Neuronal stem cell (in vitro differentiated cells): ENCODE results near the gene RAP1GAP2.

Experiments used
- DNase-seq: peaks from one replicate; pipeline ENCODE4 v3.0.0-alpha.2; 2013; ENCODE audit warnings: low spot score
- H2AFZ ChIP-seq: one replicate; pipeline ENCODE4 v1.6.1; 2013; ENCODE audit warnings: mild to moderate bottlenecking, low read length, inconsistent platforms
- H2AK5ac ChIP-seq: 2 replicates; pipeline ENCODE4 v1.6.1; 2013; ENCODE audit warnings: low read depth, mild to moderate bottlenecking, inconsistent platforms, low read length, moderate library complexity, mixed read lengths
- H2BK120ac ChIP-seq: 2 replicates; pipeline ENCODE4 v1.6.1; 2013; ENCODE audit warnings: low read depth, mild to moderate bottlenecking, inconsistent platforms, low read length, moderate library complexity, mixed read lengths
- H2BK12ac ChIP-seq: one replicate; pipeline ENCODE4 v1.6.1; 2013; ENCODE audit warnings: low read length, inconsistent platforms
- H2BK15ac ChIP-seq: 2 replicates; pipeline ENCODE4 v1.6.1; 2013; ENCODE audit warnings: mild to moderate bottlenecking, low read length, inconsistent platforms, mixed read lengths
- H2BK5ac ChIP-seq: one replicate; pipeline ENCODE4 v1.6.1; 2013; ENCODE audit warnings: inconsistent platforms, mild to moderate bottlenecking, low read length, moderate library complexity
- H3K14ac ChIP-seq: one replicate; pipeline ENCODE4 v1.6.1; 2013; ENCODE audit warnings: low read length, inconsistent platforms
- H3K18ac ChIP-seq: 2 replicates; pipeline ENCODE4 v1.6.1; 2013; ENCODE audit warnings: low read length, inconsistent platforms
- H3K23ac ChIP-seq: 2 replicates; pipeline ENCODE4 v1.6.1; 2013; ENCODE audit warnings: low read depth, mild to moderate bottlenecking, mixed read lengths, low read length, inconsistent platforms; ENCODE audit not compliant: poor library complexity
- H3K27ac ChIP-seq: replicated peaks from 3 replicates; pipeline ENCODE4 v1.5.1; 2013; ENCODE audit warnings: low read length, inconsistent platforms
- H3K27me3 ChIP-seq, 3 experiments: 2 replicates each; pipeline ENCODE4 v1.6.1; 2013; ENCODE audit warnings: low read length in 3 of 3, mild to moderate bottlenecking in 2 of 3, inconsistent platforms in 1 of 3, low read depth in 1 of 3, mixed read lengths in 1 of 3, moderate library complexity in 1 of 3; ENCODE audit not compliant: control insufficient read depth in 3 of 3, insufficient read depth in 3 of 3
- H3K36me3 ChIP-seq, 2 donors: replicated peaks in 1 of 2; 2 replicates each; pipeline ENCODE4 v1.6.1; 2013; ENCODE audit warnings: low read length in 2 of 2; ENCODE audit not compliant: control insufficient read depth in 2 of 2, insufficient read depth in 2 of 2
- H3K4ac ChIP-seq: 2 replicates; pipeline ENCODE4 v1.6.1; 2013; ENCODE audit warnings: inconsistent platforms, mild to moderate bottlenecking, low read length, moderate library complexity
- H3K4me1 ChIP-seq, 2 donors: 1 replicate in 1 of 2; 2 replicates in 1 of 2; pipeline ENCODE4 v1.6.1; 2013; ENCODE audit warnings: low read length in 2 of 2, low read depth in 1 of 2; ENCODE audit not compliant: control insufficient read depth in 2 of 2, insufficient read depth in 1 of 2
- H3K4me2 ChIP-seq: one replicate; pipeline ENCODE4 v1.6.1; 2013; ENCODE audit warnings: mild to moderate bottlenecking, low read length, inconsistent platforms; ENCODE audit not compliant: insufficient read depth, poor library complexity, severe bottlenecking
- H3K4me3 ChIP-seq, 2 donors: 2 replicates each; pipeline ENCODE4 v1.5.1; 2013; ENCODE audit warnings: low read length in 2 of 2, mild to moderate bottlenecking in 2 of 2, inconsistent platforms in 1 of 2, moderate library complexity in 1 of 2
- H3K79me1 ChIP-seq: one replicate; pipeline ENCODE4 v1.6.1; 2013; ENCODE audit warnings: low read depth, mild to moderate bottlenecking, inconsistent platforms, low read length, moderate library complexity
- H3K9ac ChIP-seq: one replicate; pipeline ENCODE4 v1.6.1; 2013; ENCODE audit warnings: mild to moderate bottlenecking, low read depth, low read length, inconsistent platforms; ENCODE audit not compliant: poor library complexity
- H3K9me3 ChIP-seq, 2 donors: replicated peaks in 1 of 2; 2 replicates each; pipeline versions ENCODE3 to v1.6.1; 2013; ENCODE audit warnings: low read length in 2 of 2, mild to moderate bottlenecking in 2 of 2, inconsistent platforms in 1 of 2, low read depth in 1 of 2, mixed read lengths in 1 of 2, moderate library complexity in 1 of 2; ENCODE audit not compliant: control insufficient read depth in 2 of 2, insufficient read depth in 1 of 2
- H4K8ac ChIP-seq: one replicate; pipeline ENCODE4 v1.6.1; 2013; ENCODE audit warnings: low read depth, mild to moderate bottlenecking, inconsistent platforms, low read length, moderate library complexity
- H4K91ac ChIP-seq: one replicate; pipeline ENCODE4 v1.6.1; 2013; ENCODE audit warnings: low read length, low read depth, mild to moderate bottlenecking, inconsistent platforms; ENCODE audit not compliant: poor library complexity
- WGBS, 2 donors: extraction: QIAGEN DNeasy Blood & Tissue Kit; methylation state at CpG; one replicate each; pipeline ENCODE4 v1.1.7; 2013; ENCODE audit warnings: missing lambda C conversion rate in 2 of 2, mixed read lengths in 1 of 2; ENCODE audit not compliant: insufficient read length in 2 of 2, insufficient replicate concordance in 1 of 2; ENCODE audit errors: extremely low coverage in 2 of 2; 5-methylcytosine and 5-hydroxymethylcytosine counted together

The RAP1GAP2 gene

GRCh38 chr17:3012926-3013581, 216.8 kb downstream of the RAP1GAP2 start:
- Histone ChIP-seq H3K27ac (no peak overlapping the region), H3K79me1 (no peaks in the 10 kb centered on the region)

GRCh38 chr17:3015890-3016289, 219.7 kb downstream of the RAP1GAP2 start:
- H3K27ac ChIP-seq = no peak overlapping the region
- no peak overlapping the region for H2BK15ac ChIP-seq
- H3K4me3 ChIP-seq = no peak overlapping the region
- no peak overlapping the region for H3K9ac ChIP-seq
- no peak overlapping the region for H3K4me2 ChIP-seq
- no peak for DNase-seq
- no peaks in the 10 kb centered on the region for H3K27me3 ChIP-seq
- no peaks in the 10 kb centered on the region for H3K36me3 ChIP-seq
- no peaks in the 10 kb centered on the region for H3K79me1 ChIP-seq
- H4K8ac ChIP-seq = no peak overlapping the region
- H3K23ac ChIP-seq = no peak overlapping the region
- no peak overlapping the region for H2BK5ac ChIP-seq
- no peak overlapping the region for H2AK5ac ChIP-seq
- H2BK12ac ChIP-seq = no peak overlapping the region
- H2BK120ac ChIP-seq = no peak overlapping the region
- H4K91ac ChIP-seq = no peak overlapping the region
- H3K4me1 ChIP-seq = peaks cover 0 to 3% of the 10 kb centered on the region in 2 donors
- H3K14ac ChIP-seq = no peak overlapping the region
- H3K9me3 ChIP-seq = no peaks in the 10 kb centered on the region
- H2AFZ ChIP-seq = no peak overlapping the region
- H3K18ac ChIP-seq = no peak overlapping the region
- no CpG with 5 or more reads among the region's 7 CpGs for WGBS, 2 donors
- H3K4ac ChIP-seq = no peak overlapping the region

More at GRCh38 chr17:3012926-3013581, 216.8 kb downstream of the RAP1GAP2 start:
- no peak overlapping the region for H4K91ac ChIP-seq
- H2BK120ac ChIP-seq = no peak overlapping the region
- H2AFZ ChIP-seq = peak overlapping the region; percentile 10
- H2BK12ac ChIP-seq = no peak overlapping the region
- H3K27me3 ChIP-seq = no peaks in the 10 kb centered on the region
- no peaks in the 10 kb centered on the region for H3K9me3 ChIP-seq
- no peak overlapping the region for H3K14ac ChIP-seq
- no peak overlapping the region for H3K4ac ChIP-seq
- H3K9ac ChIP-seq = no peak overlapping the region
- DNase-seq = peak; percentile 52
- H2BK15ac ChIP-seq = peak overlapping the region; percentile 3
- peak overlapping the region; percentile 8 for H3K23ac ChIP-seq
- no CpG with 5 or more reads among the region's 21 CpGs for WGBS, 2 donors
- peak overlapping the region; percentile 9 for H3K18ac ChIP-seq
- H4K8ac ChIP-seq = no peak overlapping the region
- no peak overlapping the region for H2BK5ac ChIP-seq
- H3K4me1 ChIP-seq = peaks cover 0 to 3% of the 10 kb centered on the region in 2 donors
- H2AK5ac ChIP-seq = peak overlapping the region; percentile 47
- H3K4me3 ChIP-seq = no peak overlapping the region
- no peak overlapping the region for H3K4me2 ChIP-seq
- H3K36me3 ChIP-seq = no peaks in the 10 kb centered on the region

- Histone ChIP-seq H3K4me3 (no peak overlapping the region), H2BK15ac (no peak overlapping the region), H2AFZ (no peak overlapping the region), H4K91ac (no peak overlapping the region), H3K4me1 (no peaks in the 10 kb centered on the region), H2BK120ac (no peak overlapping the region), H3K9me3 (peaks cover 0 to 2% of the 10 kb centered on the region in 2 donors), H3K23ac (no peak overlapping the region), H3K18ac (no peak overlapping the region), H3K27ac (no peak overlapping the region), H3K14ac (no peak overlapping the region), H4K8ac (no peak overlapping the region), H3K9ac (no peak overlapping the region), H3K4me2 (no peak overlapping the region), H3K36me3 (no peaks in the 10 kb centered on the region), H2BK12ac (no peak overlapping the region), H3K4ac (no peak overlapping the region), H3K27me3 (no peaks in the 10 kb centered on the region), H2BK5ac (no peak overlapping the region), H2AK5ac (peak overlapping the region; percentile 31), H3K79me1 (no peaks in the 10 kb centered on the region)
- DNase-seq = no peak
- no CpG with 5 or more reads among the region's 15 CpGs for WGBS, 2 donors
Measured at GRCh38 chr17:3017936-3018335, 221.7 kb downstream of the RAP1GAP2 start.

- no peaks in the 10 kb centered on the region for H3K4me1 ChIP-seq
- peak overlapping the region; percentile 17 for H2AK5ac ChIP-seq
- no peak overlapping the region for H3K27ac ChIP-seq
- peaks cover 1% of the 10 kb centered on the region for H3K79me1 ChIP-seq
- H2BK12ac ChIP-seq = no peak overlapping the region
- H2AFZ ChIP-seq = no peak overlapping the region
- no peak overlapping the region for H3K9ac ChIP-seq
- H3K27me3 ChIP-seq = no peaks in the 10 kb centered on the region
- H2BK5ac ChIP-seq = no peak overlapping the region
- peak overlapping the region; percentile 16 for H3K23ac ChIP-seq
- no peak overlapping the region for H3K14ac ChIP-seq
- no peak overlapping the region for H3K4ac ChIP-seq
- no CpG with 5 or more reads among the region's 9 CpGs for WGBS, 2 donors
- no peak for DNase-seq
- no peak overlapping the region for H4K8ac ChIP-seq
- H3K9me3 ChIP-seq = peaks cover 3 to 4% of the 10 kb centered on the region in 2 donors
- H3K36me3 ChIP-seq = no peaks in the 10 kb centered on the region
- H3K4me2 ChIP-seq = no peak overlapping the region
- H3K4me3 ChIP-seq = no peak overlapping the region
- peak overlapping the region; percentile 13 for H3K18ac ChIP-seq
- H2BK15ac ChIP-seq = peak overlapping the region; percentile 18
- no peak overlapping the region for H2BK120ac ChIP-seq
- no peak overlapping the region for H4K91ac ChIP-seq
Measured at GRCh38 chr17:3019761-3020160, 223.5 kb downstream of the RAP1GAP2 start.
